SK-N-MC (cell line): Measurements from ENCODE around the gene CCDC198.

Experiments
- DNase-seq: peaks from one replicate; pipeline ENCODE4 v3.0.0-alpha.2; 2011; ENCODE audit warnings: low read depth, low spot score
- H3K27ac ChIP-seq: fragments of 200-600 bp; sonication (generic); 2 replicates; pipeline ENCODE4 v1.5.1; 2016; ENCODE audit warnings: mixed run types
- H3K36me3 ChIP-seq: fragments of 200-600 bp; sonication (generic); 2 replicates; pipeline ENCODE4 v1.6.1; 2017; ENCODE audit warnings: antibody characterized with exemption, low read length, mixed read lengths; ENCODE audit not compliant: insufficient read depth
- H3K4me3 ChIP-seq: fragments of 200-600 bp; sonication (generic); 2 replicates; pipeline ENCODE4 v1.5.1; 2016
- H3K9ac ChIP-seq: fragments of 200-600 bp; sonication (generic); 2 replicates; pipeline ENCODE4 v1.8.0; 2017; ENCODE audit warnings: mixed run types, mixed read lengths; ENCODE audit not compliant: insufficient read length
- H3K9me3 ChIP-seq: fragments of 200-600 bp; sonication (generic); 2 replicates; pipeline ENCODE4 v1.6.1; 2017; ENCODE audit warnings: low read depth, mild to moderate bottlenecking, antibody characterized with exemption, low read length, moderate library complexity, mixed read lengths
- EZH2 ChIP-seq: fragments of 200-600 bp; sonication (generic); IDR thresholded peaks from one replicate; pipeline ENCODE4 v1.6.1; 2017; ENCODE audit warnings: antibody characterized with exemption
- FOXP2 ChIP-seq: optimal IDR thresholded peaks from 2 replicates; pipeline ENCODE3; 2011; ENCODE audit warnings: mild to moderate bottlenecking, moderate library complexity; ENCODE audit not compliant: insufficient read depth; ENCODE audit errors: extremely low read length, control extremely low read depth
- POLR2AphosphoS5 ChIP-seq: IDR thresholded peaks from 2 replicates; pipeline ENCODE4 v1.6.1; 2012; ENCODE audit warnings: mild to moderate bottlenecking, low read depth, low read length, borderline replicate concordance

CCDC198 gene

GRCh38 chr14:57493467-57494181, at the start of gene CCDC198:
TSS of gene CCDC198 (minus strand) at chr14:57493857. CDS start at chr14:57493715, 142 bp downstream.
- Histone ChIP-seq H3K9ac (no peak within 1 kb of the TSS), H3K4me3 (no peak within 1 kb of the TSS), H3K36me3 (no peaks in the 10 kb centered on the region), H3K9me3 (no peaks in the 10 kb centered on the region), H3K27ac (no peak within 1 kb of the TSS)
- TF ChIP-seq FOXP2: no peak
- no peak for TF ChIP-seq EZH2
- DNase-seq: no peak

GRCh38 chr14:57533214-57533613, 39.6 kb upstream of the CCDC198 start:
- Histone ChIP-seq H3K9me3 (no peaks in the 10 kb centered on the region), H3K9ac (no peak overlapping the region), H3K36me3 (no peaks in the 10 kb centered on the region), H3K27ac (no peak overlapping the region), H3K4me3 (no peak overlapping the region)
- DNase-seq: peak; percentile 5
- TF ChIP-seq FOXP2 (no peak), POLR2AphosphoS5 (no peak), EZH2 (no peak)

- Histone ChIP-seq H3K36me3 (no peaks in the 10 kb centered on the region), H3K9me3 (no peaks in the 10 kb centered on the region), H3K4me3 (no peak overlapping the region), H3K9ac (no peak overlapping the region), H3K27ac (no peak overlapping the region)
- no peak for TF ChIP-seq FOXP2
- no peak for TF ChIP-seq EZH2
- no peak for TF ChIP-seq POLR2AphosphoS5
- no peak for DNase-seq
Measured at GRCh38 chr14:57530571-57530970, 36.9 kb upstream of the CCDC198 start.

- H3K36me3 ChIP-seq: no peaks in the 10 kb centered on the region
- DNase-seq: no peak
- no peak for TF ChIP-seq EZH2
- TF ChIP-seq FOXP2: no peak
- no peak for TF ChIP-seq POLR2AphosphoS5
Measured at GRCh38 chr14:57526942-57527341, 33.3 kb upstream of the CCDC198 start.

GRCh38 chr14:57519043-57519442, 25.4 kb upstream of the CCDC198 start:
- TF ChIP-seq EZH2 (no peak), POLR2AphosphoS5 (no peak), FOXP2 (no peak)
- Histone ChIP-seq H3K4me3 (no peak overlapping the region), H3K36me3 (no peaks in the 10 kb centered on the region), H3K9ac (no peak overlapping the region), H3K27ac (no peak overlapping the region), H3K9me3 (no peaks in the 10 kb centered on the region)
- no peak for DNase-seq

More at GRCh38 chr14:57526942-57527341, 33.3 kb upstream of the CCDC198 start:
- no peak overlapping the region for H3K9ac ChIP-seq
- no peaks in the 10 kb centered on the region for H3K9me3 ChIP-seq
- H3K4me3 ChIP-seq: no peak overlapping the region
- no peak overlapping the region for H3K27ac ChIP-seq

- Histone ChIP-seq H3K9ac (no peak overlapping the region), H3K36me3 (no peaks in the 10 kb centered on the region), H3K4me3 (no peak overlapping the region), H3K9me3 (no peaks in the 10 kb centered on the region), H3K27ac (no peak overlapping the region)
- TF ChIP-seq EZH2 (no peak), POLR2AphosphoS5 (no peak), FOXP2 (no peak)
- no peak for DNase-seq
Measured at GRCh38 chr14:57512220-57512619, 18.6 kb upstream of the CCDC198 start.

- no peak for DNase-seq
- no peak for TF ChIP-seq POLR2AphosphoS5
- Histone ChIP-seq H3K9me3 (no peaks in the 10 kb centered on the region), H3K4me3 (no peak overlapping the region), H3K36me3 (no peaks in the 10 kb centered on the region), H3K27ac (no peak overlapping the region), H3K9ac (no peak overlapping the region)
Measured at GRCh38 chr14:57508756-57509155, 15.1 kb upstream of the CCDC198 start.

- H3K4me3 ChIP-seq: no peak overlapping the region
- H3K9me3 ChIP-seq: no peaks in the 10 kb centered on the region
- H3K36me3 ChIP-seq: no peaks in the 10 kb centered on the region
- TF ChIP-seq EZH2: no peak
- no peak for TF ChIP-seq POLR2AphosphoS5
- TF ChIP-seq FOXP2: no peak
- no peak overlapping the region for H3K9ac ChIP-seq
- H3K27ac ChIP-seq: no peak overlapping the region
- no peak for DNase-seq
Measured at GRCh38 chr14:57502586-57503254, 9.1 kb upstream of the CCDC198 start.

GRCh38 chr14:57501039-57501557, 7.4 kb upstream of the CCDC198 start:
- no peak overlapping the region for H3K9ac ChIP-seq
- no peak overlapping the region for H3K27ac ChIP-seq
- DNase-seq: no peak
- TF ChIP-seq POLR2AphosphoS5 (no peak), EZH2 (no peak), FOXP2 (no peak)
- no peaks in the 10 kb centered on the region for H3K36me3 ChIP-seq
- H3K4me3 ChIP-seq: no peak overlapping the region
- H3K9me3 ChIP-seq: no peaks in the 10 kb centered on the region
